Pancreas (tissue), 10 donors: ENCODE results near the gene RNF181. TPM values are rescaled to one million over a fixed set of nuclear protein-coding genes. Genes with fewer than 3 reads are reported as not detected.

ENCODE experiments used
- ATAC-seq, 4 donors: fragments of 200-7000 bp; cut with Tn5 transposase; one replicate each; pipeline versions ENCODE4 v1.8.0 to v1.9.1; 2020; ENCODE audit warnings: mild to moderate bottlenecking in 4 of 4, moderate library complexity in 4 of 4
- DNase-seq, 6 donors: peaks; one replicate each; pipeline ENCODE4 v3.0.0-alpha.2; 2020
- FAIRE-seq: peaks from 2 replicates; lab custom pipeline; 2012; peaks lifted over from hg19 to GRCh38; lab: Jason Lieb, UNC
- H3K27ac ChIP-seq, 4 donors: fragments of 200-600 bp; sonication (generic); 1 replicate in 3 of 4; 2 replicates in 1 of 4; pipeline versions ENCODE4 v1.5.0 to v1.8.0; 2020
- H3K27me3 ChIP-seq, 4 donors: fragments of 200-600 bp; one replicate each; pipeline ENCODE4 v1.8.0; 2021
- H3K36me3 ChIP-seq, 3 donors: fragments of 200-600 bp; sonication (generic) in 1 of 3; one replicate each; pipeline versions ENCODE4 v1.5.0 to v1.8.0; 2020 to 2021
- H3K4me1 ChIP-seq, 3 donors: fragments of 200-600 bp; one replicate each; pipeline ENCODE4 v1.8.0; 2021
- H3K4me3 ChIP-seq, 4 donors: fragments of 200-600 bp; sonication (generic) in 2 of 4; one replicate each; pipeline versions ENCODE4 v1.5.0 to v1.8.0; 2020 to 2021
- H3K9me3 ChIP-seq, 4 donors: fragments of 200-600 bp; one replicate each; pipeline ENCODE4 v1.8.0; 2021
- CTCF ChIP-seq, 4 donors: fragments of 200-600 bp; sonication (generic) in 3 of 4; IDR thresholded peaks; one replicate each; pipeline versions ENCODE4 v1.5.0 to v1.8.0; 2021; ENCODE audit warnings: antibody characterized with exemption in 4 of 4
- WGBS, 2 donors: extraction: QIAGEN DNeasy Blood & Tissue Kit; methylation state at CpG; one replicate each; pipeline ENCODE4 v1.1.7; 2013; 5-methylcytosine and 5-hydroxymethylcytosine counted together
- intact Hi-C, 3 donors: fragments of 100-400 bp; cut with DNase I; formaldehyde crosslinking; loops; one replicate each; pipeline versions ENCODE4 v1.11.1 to v1.14.2; 2022
- polyA plus RNA-seq, 2 donors: library from polyadenylated mRNA; stranded (reverse); fragments of 200-250 nt; gene quantifications; one replicate each; pipeline ENCODE4 v1.2.3, GENCODE V29; 2013
- total RNA-seq, 6 donors: library from RNA; stranded (reverse); fragmentation: NEBNext Ultra II Directional in 4 of 6; extraction: Animal tissue kit (Norgen Biotek cat#: 25700) in 4 of 6; gene quantifications; one replicate each; pipeline versions ENCODE4 v1.2.1 to v1.2.4, GENCODE V29; 2021 to 2023
- donor health status: healthy with polysubstance abuse.
- donor health status: DM: no; HTN: no; CAD: no; lungs with moderate emphysema.
- donor health status: DM: no; HTN: no; CAD: no.
- donor health status: control.
- donor health status: control.
- donor health status: Bipolar disorder and iron deficiency.
- donor health status: DM: yes; HTN: yes; CAD: no.
- donor health status: DM: no; HTN: no; CAD: no.
- donor health status: DM: no; HTN: no; CAD: no.
- donor health status: DM: yes; HTN: yes; CAD: no.

The RNF181 gene
- total and polyA plus RNA-seq, 8 donors, result 53.5 to 104 (median 65.5) TPM

GRCh38 chr2:85588236-85588635, 7.3 kb upstream of the RNF181 start:
- TF ChIP-seq CTCF (IDR thresholded peaks at IDR 0.05), result no peak
- Histone ChIP-seq H3K27me3 (no peaks in the 10 kb centered on the region), H3K9me3 (no peaks in the 10 kb centered on the region), H3K4me1 (peaks cover 26 to 52% (median 30%) of the 10 kb centered on the region in 3 donors), H3K36me3 (no peaks in the 10 kb centered on the region), H3K4me3 (no peak overlapping the region), H3K27ac (no peak overlapping the region)
- no peak for ATAC-seq
- DNase-seq, result no peak
- no peak for FAIRE-seq
- intact Hi-C loops, result no loop called here
- 75 to 100% methylated on average over 4 of the region's 4 CpGs for WGBS, 2 donors

GRCh38 chr2:85588645-85589044, 6.9 kb upstream of the RNF181 start:
- WGBS, 2 donors, result 87 to 90% methylated on average over 4 of the region's 4 CpGs
- FAIRE-seq (no peak), ATAC-seq (no peak), DNase-seq (no peak)
- intact Hi-C loops, result no loop called here
- TF ChIP-seq CTCF (IDR thresholded peaks at IDR 0.05), result no peak
- H3K27me3 ChIP-seq, result no peaks in the 10 kb centered on the region
- no peaks in the 10 kb centered on the region for H3K36me3 ChIP-seq
- H3K4me3 ChIP-seq, result no peak overlapping the region
- H3K9me3 ChIP-seq, result no peaks in the 10 kb centered on the region
- no peak overlapping the region for H3K27ac ChIP-seq
- H3K4me1 ChIP-seq, result peaks cover 28 to 55% (median 30%) of the 10 kb centered on the region in 3 donors

- intact Hi-C loops, result no loop called here
- 93 to 94% methylated on average over 4 of the region's 4 CpGs for WGBS, 2 donors
- peak in 1 of 6 donors; percentile 13 for DNase-seq
- H3K9me3 ChIP-seq, result no peaks in the 10 kb centered on the region
- H3K27ac ChIP-seq, result peak overlapping the region in 2 of 4 donors; percentile 46 to 50
- no peak for FAIRE-seq
- no peaks in the 10 kb centered on the region for H3K27me3 ChIP-seq
- no peak for TF ChIP-seq CTCF (IDR thresholded peaks at IDR 0.05)
- peaks cover 24 to 55% (median 30%) of the 10 kb centered on the region in 3 donors for H3K4me1 ChIP-seq
- H3K4me3 ChIP-seq, result no peak overlapping the region
- H3K36me3 ChIP-seq, result no peaks in the 10 kb centered on the region
- ATAC-seq, result no peak
These were observed 6.4 kb upstream of the RNF181 start for GRCh38 chr2:85589181-85589580.

GRCh38 chr2:85589982-85590791, 5.4 kb upstream of the RNF181 start:
- intact Hi-C loops, result no loop called here
- Histone ChIP-seq H3K4me3 (no peak overlapping the region), H3K27ac (peak overlapping the region in 2 of 4 donors; percentile 46 to 50), H3K36me3 (no peaks in the 10 kb centered on the region), H3K9me3 (no peaks in the 10 kb centered on the region), H3K4me1 (peaks cover 17 to 47% (median 31%) of the 10 kb centered on the region in 3 donors), H3K27me3 (no peaks in the 10 kb centered on the region)
- FAIRE-seq, result no peak
- peak in 1 of 6 donors; percentile 9 for DNase-seq
- ATAC-seq, result peak in 3 of 4 donors; percentile 11 to 23 (median 14)
- TF ChIP-seq CTCF (IDR thresholded peaks at IDR 0.05), result no peak
- 43 to 48% methylated on average over 7 of the region's 7 CpGs for WGBS, 2 donors

- FAIRE-seq, result no peak
- intact Hi-C loops, result no loop called here
These were observed 4.6 kb upstream of the RNF181 start for GRCh38 chr2:85590950-85591349.

More at GRCh38 chr2:85590950-85591349, 4.6 kb upstream of the RNF181 start:
- ATAC-seq (no peak), DNase-seq (peak in 1 of 6 donors; percentile 11)
- WGBS, 2 donors, result 71 to 80% methylated on average over 2 of the region's 2 CpGs
- Histone ChIP-seq H3K36me3 (no peaks in the 10 kb centered on the region), H3K9me3 (no peaks in the 10 kb centered on the region), H3K4me3 (no peak overlapping the region), H3K27ac (peak overlapping the region in 2 of 4 donors; percentile 46 to 50), H3K4me1 (peaks cover 17 to 39% (median 23%) of the 10 kb centered on the region in 3 donors), H3K27me3 (no peaks in the 10 kb centered on the region)
- no peak for TF ChIP-seq CTCF (IDR thresholded peaks at IDR 0.05)
